ENCODE measurements around the gene TWNK.

Gene TWNK

DNA sequence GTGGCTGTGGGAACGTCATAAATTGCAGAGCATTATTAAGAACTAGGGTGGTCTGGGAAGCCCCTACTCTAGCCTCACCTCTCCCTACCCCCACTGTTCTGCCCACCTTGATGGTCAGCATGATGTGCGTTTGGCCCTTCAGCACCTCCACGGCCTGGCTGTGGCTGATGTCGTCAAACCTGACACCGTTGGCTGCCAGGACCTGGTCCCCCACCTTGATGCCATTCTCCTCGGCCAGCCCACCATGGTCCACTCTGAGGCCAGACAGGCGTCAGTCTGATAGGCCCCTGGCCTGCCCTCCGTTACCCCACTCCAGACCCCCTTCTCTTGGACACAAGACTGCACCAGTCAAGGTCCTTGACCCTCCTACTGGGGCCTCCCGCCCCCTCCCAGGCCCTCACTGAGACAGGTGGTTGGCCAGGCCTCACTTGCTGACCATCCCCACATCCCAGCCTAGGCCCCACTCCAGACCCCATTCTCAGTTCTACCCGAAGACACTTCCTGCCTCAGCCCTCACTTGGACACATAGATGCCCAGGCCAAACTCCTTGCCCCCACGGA lies 34.4 kb downstream of the TWNK start:
- Histone ChIP-seq H2BK12ac (ENCODE audit: low read length) (no peak overlapping the region), H2BK120ac (ENCODE audit: insufficient read depth, low read length, poor library complexity) (no peak overlapping the region), H2BK5ac (ENCODE audit: low read depth, low read length, poor library complexity) (no peak overlapping the region), H2AK5ac (ENCODE audit: low read length) (no peak overlapping the region), H3K27ac (ENCODE audit: low read depth, low read length) (no peak overlapping the region), H3K4me1 (ENCODE audit: control insufficient read depth in 1 of 2, insufficient read depth in 2 of 2, low read length in 2 of 2) (peaks cover 7 to 13% of the 10 kb centered on the region in 2 experiments), H4K91ac (ENCODE audit: low read depth, low read length) (no peak overlapping the region), H3K23ac (ENCODE audit: low read length) (no peak overlapping the region), H3K4ac (ENCODE audit: low read depth, low read length) (no peak overlapping the region), H3K4me2 (ENCODE audit: low read length) (no peak overlapping the region), H4K12ac (ENCODE audit: low read depth, low read length) (no peak overlapping the region), H3K9me3 (ENCODE audit: insufficient read depth, low read depth, low read length) (peaks cover 2% of the 10 kb centered on the region), H3K4me3 (ENCODE audit: low read depth, low read length) (no peak overlapping the region), H4K8ac (ENCODE audit: low read depth, low read length) (no peak overlapping the region), H3K27me3 (ENCODE audit: insufficient read depth, low read length) (peaks cover 7% of the 10 kb centered on the region), H3K79me1 (ENCODE audit: low read length) (no peaks in the 10 kb centered on the region), H2AFZ (ENCODE audit: insufficient read depth, low read length, poor library complexity) (no peak overlapping the region), H3K18ac (ENCODE audit: low read length) (no peak overlapping the region), H3K14ac (ENCODE audit: low read length) (no peak overlapping the region), H3K79me2 (ENCODE audit: control insufficient read depth, insufficient read depth, low read length, poor library complexity) (no peaks in the 10 kb centered on the region), H3K9ac (ENCODE audit: low read length) (no peak overlapping the region), H3K36me3 (ENCODE audit: control insufficient read depth in 1 of 2, insufficient read depth in 2 of 2, low read length in 2 of 2) (no peaks in the 10 kb centered on the region)
- no CpG with 5 or more reads among the region's 11 CpGs for WGBS (ENCODE audit: extremely low coverage, insufficient coverage, insufficient read length)
- no peak for DNase-seq

DNA sequence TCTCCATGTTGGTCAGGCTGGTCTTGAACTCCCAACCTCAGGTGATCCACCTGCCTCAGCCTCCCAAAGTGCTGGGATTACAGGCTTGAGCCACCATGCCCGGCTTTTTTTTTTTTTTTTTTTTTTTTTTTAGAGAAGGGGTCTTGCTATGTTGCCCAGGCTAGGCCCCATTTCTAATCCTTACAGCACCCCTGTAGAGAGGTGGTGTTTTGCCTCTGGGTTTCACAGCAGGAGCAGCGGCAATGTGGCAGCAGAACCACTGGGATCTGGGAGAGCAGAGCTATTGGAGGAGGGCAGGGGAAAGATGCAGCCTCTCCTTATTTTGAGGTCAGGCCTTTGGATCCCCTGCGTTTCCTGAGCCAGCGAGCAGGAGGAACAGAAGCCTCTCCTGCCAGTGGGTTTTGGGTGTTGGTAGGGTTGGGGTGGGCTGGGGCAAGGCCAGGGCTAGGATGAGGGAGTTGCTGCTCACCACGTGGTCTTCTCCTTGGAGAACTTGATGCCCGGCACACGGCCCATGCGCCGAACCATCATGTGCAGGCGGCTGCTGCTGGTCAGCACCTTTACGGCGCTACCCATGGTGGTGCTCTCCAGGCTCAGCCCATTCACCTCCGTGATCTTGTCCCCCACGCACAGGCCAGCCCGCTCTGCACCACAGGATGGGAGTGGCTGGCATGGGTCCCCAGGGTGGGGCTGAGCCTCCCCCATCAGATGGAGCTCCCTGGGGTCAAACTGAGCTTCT lies 35.8 kb downstream of the TWNK start:
- Histone ChIP-seq H3K36me3 (ENCODE audit: control insufficient read depth in 1 of 2, insufficient read depth in 2 of 2, low read length in 2 of 2) (no peaks in the 10 kb centered on the region), H2AFZ (ENCODE audit: insufficient read depth, low read length, poor library complexity) (no peak overlapping the region), H3K4me3 (ENCODE audit: low read depth, low read length) (no peak overlapping the region), H3K9me3 (ENCODE audit: insufficient read depth, low read depth, low read length) (peaks cover 2% of the 10 kb centered on the region), H3K27me3 (ENCODE audit: insufficient read depth, low read length) (no peaks in the 10 kb centered on the region), H2BK12ac (ENCODE audit: low read length) (no peak overlapping the region), H3K79me1 (ENCODE audit: low read length) (no peaks in the 10 kb centered on the region), H3K27ac (ENCODE audit: low read depth, low read length) (no peak overlapping the region), H3K4ac (ENCODE audit: low read depth, low read length) (no peak overlapping the region), H3K79me2 (ENCODE audit: control insufficient read depth, insufficient read depth, low read length, poor library complexity) (no peaks in the 10 kb centered on the region), H2AK5ac (ENCODE audit: low read length) (no peak overlapping the region), H2BK120ac (ENCODE audit: insufficient read depth, low read length, poor library complexity) (no peak overlapping the region), H3K14ac (ENCODE audit: low read length) (no peak overlapping the region), H3K23ac (ENCODE audit: low read length) (no peak overlapping the region), H3K18ac (ENCODE audit: low read length) (no peak overlapping the region), H4K91ac (ENCODE audit: low read depth, low read length) (no peak overlapping the region), H4K12ac (ENCODE audit: low read depth, low read length) (no peak overlapping the region), H4K8ac (ENCODE audit: low read depth, low read length) (no peak overlapping the region), H3K4me1 (ENCODE audit: control insufficient read depth in 1 of 2, insufficient read depth in 2 of 2, low read length in 2 of 2) (peaks cover 6 to 12% of the 10 kb centered on the region in 2 experiments), H2BK5ac (ENCODE audit: low read depth, low read length, poor library complexity) (no peak overlapping the region), H3K9ac (ENCODE audit: low read length) (no peak overlapping the region), H3K4me2 (ENCODE audit: low read length) (no peak overlapping the region)
- WGBS (ENCODE audit: extremely low coverage, insufficient coverage, insufficient read length) = no CpG with 5 or more reads among the region's 15 CpGs
- no peak for DNase-seq

DNA sequence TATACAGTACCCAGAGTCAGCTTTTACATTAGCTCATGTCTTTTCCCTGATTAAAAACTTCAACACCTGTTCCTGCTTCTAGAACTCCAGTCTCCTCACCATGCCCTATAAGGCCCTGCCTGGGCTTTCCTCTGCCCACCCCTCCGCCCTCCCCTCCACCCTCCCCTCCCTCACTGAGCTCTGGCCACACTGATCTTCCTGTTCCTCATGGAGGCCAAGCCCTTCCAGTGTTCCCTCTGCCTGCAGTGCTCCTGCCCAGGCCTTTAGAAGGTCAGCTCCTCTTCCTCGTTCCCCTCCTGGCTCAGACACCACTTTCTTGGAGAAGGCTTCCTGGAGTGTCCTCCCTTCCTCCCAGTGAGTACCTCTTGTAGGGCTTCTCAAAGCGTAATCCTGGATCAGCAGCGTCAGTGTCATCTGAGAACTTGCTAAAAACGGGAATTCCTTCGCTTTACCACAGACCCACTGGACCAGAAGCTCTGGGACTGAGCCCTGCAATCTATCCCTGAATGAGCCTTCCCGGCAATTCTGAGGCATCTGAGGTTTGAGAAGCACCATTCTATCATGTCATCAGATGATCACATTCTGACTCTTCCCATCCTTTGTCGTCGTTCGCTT lies 39.9 kb downstream of the TWNK start:
- DNase-seq = no peak
- Histone ChIP-seq H3K9me3 (ENCODE audit: insufficient read depth, low read depth, low read length) (no peaks in the 10 kb centered on the region), H2BK12ac (ENCODE audit: low read length) (no peak overlapping the region), H4K91ac (ENCODE audit: low read depth, low read length) (no peak overlapping the region), H3K9ac (ENCODE audit: low read length) (no peak overlapping the region), H3K18ac (ENCODE audit: low read length) (no peak overlapping the region), H3K4me1 (ENCODE audit: control insufficient read depth in 1 of 2, insufficient read depth in 2 of 2, low read length in 2 of 2) (peaks cover 14 to 21% of the 10 kb centered on the region in 2 experiments), H4K12ac (ENCODE audit: low read depth, low read length) (no peak overlapping the region), H4K8ac (ENCODE audit: low read depth, low read length) (no peak overlapping the region), H3K27ac (ENCODE audit: low read depth, low read length) (no peak overlapping the region), H3K79me2 (ENCODE audit: control insufficient read depth, insufficient read depth, low read length, poor library complexity) (no peaks in the 10 kb centered on the region), H3K14ac (ENCODE audit: low read length) (no peak overlapping the region), H3K23ac (ENCODE audit: low read length) (no peak overlapping the region), H3K4me2 (ENCODE audit: low read length) (no peak overlapping the region), H2BK5ac (ENCODE audit: low read depth, low read length, poor library complexity) (no peak overlapping the region), H3K36me3 (ENCODE audit: control insufficient read depth in 1 of 2, insufficient read depth in 2 of 2, low read length in 2 of 2) (no peaks in the 10 kb centered on the region), H3K79me1 (ENCODE audit: low read length) (peaks cover 3% of the 10 kb centered on the region), H3K4ac (ENCODE audit: low read depth, low read length) (no peak overlapping the region), H2AFZ (ENCODE audit: insufficient read depth, low read length, poor library complexity) (no peak overlapping the region), H3K27me3 (ENCODE audit: insufficient read depth, low read length) (no peaks in the 10 kb centered on the region), H3K4me3 (ENCODE audit: low read depth, low read length) (no peak overlapping the region), H2BK120ac (ENCODE audit: insufficient read depth, low read length, poor library complexity) (no peak overlapping the region), H2AK5ac (ENCODE audit: low read length) (no peak overlapping the region)
- WGBS (ENCODE audit: extremely low coverage, insufficient coverage, insufficient read length) = no CpG with 5 or more reads among the region's 10 CpGs

DNA sequence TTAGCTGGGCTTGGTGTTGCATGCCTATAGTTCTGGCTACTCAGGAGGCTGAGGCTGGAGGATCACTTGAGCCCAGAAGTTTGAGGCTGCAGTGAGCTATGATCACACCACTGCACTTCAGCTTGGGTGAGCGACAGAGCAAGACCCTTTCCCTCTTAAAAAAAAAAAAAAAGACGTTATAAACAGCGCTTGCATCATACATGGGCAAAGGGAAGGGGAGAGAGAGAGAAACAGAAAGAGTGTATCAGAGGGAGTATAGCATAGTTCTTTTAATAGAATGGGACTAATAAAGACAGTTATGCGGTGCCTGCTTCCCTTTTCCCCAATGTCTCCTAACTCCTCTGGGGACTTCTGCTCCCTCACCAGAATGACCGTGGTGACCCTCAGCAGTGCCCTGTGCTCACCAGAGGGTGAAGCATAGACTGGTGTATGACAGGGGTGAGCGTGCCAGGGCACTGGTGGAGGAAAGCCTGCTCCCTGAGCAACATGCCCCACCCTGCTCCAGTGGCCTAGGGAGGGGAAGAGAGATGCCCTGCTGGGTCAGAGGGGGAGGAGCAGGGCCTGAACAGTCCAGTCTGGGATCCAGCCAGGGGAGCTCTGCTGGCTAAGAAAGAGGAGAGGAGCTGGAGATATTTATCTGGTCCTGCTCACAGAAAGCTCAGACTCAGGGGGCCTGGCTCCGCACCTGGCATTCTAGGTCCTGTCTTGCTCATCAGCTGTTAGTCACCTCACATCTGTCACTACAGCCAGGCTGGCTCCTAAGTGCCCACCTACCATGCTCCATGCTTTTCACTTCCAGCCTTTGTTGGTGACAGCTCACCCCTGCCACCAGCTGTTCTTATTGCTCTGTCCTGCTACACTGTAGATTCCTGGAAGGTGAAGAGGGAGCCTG lies 41.3 kb downstream of the TWNK start:
- no peak overlapping the region for H4K12ac ChIP-seq (ENCODE audit: low read depth, low read length)

More for the DNA sequence above, 41.3 kb downstream of the TWNK start:
- H2BK5ac ChIP-seq (ENCODE audit: low read depth, low read length, poor library complexity) = no peak overlapping the region
- no peak overlapping the region for H3K4me3 ChIP-seq (ENCODE audit: low read depth, low read length)
- no peak overlapping the region for H4K8ac ChIP-seq (ENCODE audit: low read depth, low read length)
- no peak overlapping the region for H4K91ac ChIP-seq (ENCODE audit: low read depth, low read length)
- H2AK5ac ChIP-seq (ENCODE audit: low read length) = no peak overlapping the region
- peaks cover 9% of the 10 kb centered on the region for H3K79me1 ChIP-seq (ENCODE audit: low read length)
- H2BK120ac ChIP-seq (ENCODE audit: insufficient read depth, low read length, poor library complexity) = no peak overlapping the region
- no peaks in the 10 kb centered on the region for H3K27me3 ChIP-seq (ENCODE audit: insufficient read depth, low read length)
- H3K79me2 ChIP-seq (ENCODE audit: control insufficient read depth, insufficient read depth, low read length, poor library complexity) = no peaks in the 10 kb centered on the region
- H3K9me3 ChIP-seq (ENCODE audit: insufficient read depth, low read depth, low read length) = no peaks in the 10 kb centered on the region
- no peak overlapping the region for H3K9ac ChIP-seq (ENCODE audit: low read length)
- no peak overlapping the region for H3K14ac ChIP-seq (ENCODE audit: low read length)
- no peak overlapping the region for H3K4ac ChIP-seq (ENCODE audit: low read depth, low read length)
- no peak overlapping the region for H2BK12ac ChIP-seq (ENCODE audit: low read length)
- no peak overlapping the region for H3K18ac ChIP-seq (ENCODE audit: low read length)
- peaks cover 17 to 25% of the 10 kb centered on the region in 2 experiments for H3K4me1 ChIP-seq (ENCODE audit: control insufficient read depth in 1 of 2, insufficient read depth in 2 of 2, low read length in 2 of 2)
- no peaks in the 10 kb centered on the region for H3K36me3 ChIP-seq (ENCODE audit: control insufficient read depth in 1 of 2, insufficient read depth in 2 of 2, low read length in 2 of 2)
- H3K27ac ChIP-seq (ENCODE audit: low read depth, low read length) = no peak overlapping the region
- no peak overlapping the region for H3K23ac ChIP-seq (ENCODE audit: low read length)
- WGBS (ENCODE audit: extremely low coverage, insufficient coverage, insufficient read length) = no CpG with 5 or more reads among the region's 7 CpGs
- no peak overlapping the region for H3K4me2 ChIP-seq (ENCODE audit: low read length)
- H2AFZ ChIP-seq (ENCODE audit: insufficient read depth, low read length, poor library complexity) = no peak overlapping the region
- DNase-seq = peak in 1 of 2 donors; percentile 14
